HL-60 (cell line): ENCODE measurements around the gene MYH9.

ENCODE experiments used
- DNase-seq, 2 experiments: peaks; one replicate each; pipeline ENCODE4 v3.0.0-alpha.2; 2010 to 2020; ENCODE audit warnings: low read depth in 1 of 2, low spot score in 1 of 2
- H3K27ac ChIP-seq: fragments of 250-450 bp; sonication (Bioruptor Pico); replicated peaks from 2 replicates; pipeline ENCODE4 v1.5.1; 2020; ENCODE audit warnings: mild to moderate bottlenecking, moderate library complexity
- H3K27me3 ChIP-seq: fragments of 250-450 bp; sonication (Bioruptor Pico); 2 replicates; pipeline ENCODE4 v1.5.1; 2021; ENCODE audit warnings: mild to moderate bottlenecking, moderate library complexity; ENCODE audit not compliant: insufficient read depth, poor library complexity, severe bottlenecking
- H3K4me3 ChIP-seq: replicated peaks from 2 replicates; pipeline ENCODE4 v1.5.1; 2011; ENCODE audit warnings: mild to moderate bottlenecking, control low read depth, low read length; ENCODE audit not compliant: insufficient read depth
- CTCF ChIP-seq: IDR thresholded peaks from one replicate; pipeline ENCODE4 v1.5.1; 2011; ENCODE audit warnings: low read length, control low read depth, inconsistent platforms; ENCODE audit not compliant: insufficient read depth
- GABPA ChIP-seq: IDR thresholded peaks from 2 replicates; pipeline ENCODE4 v1.6.1; 2012; ENCODE audit warnings: low read depth
- POLR2AphosphoS5 ChIP-seq: IDR thresholded peaks from 2 replicates; pipeline ENCODE4 v1.6.1; 2012; ENCODE audit warnings: low read depth
- REST ChIP-seq: IDR thresholded peaks from 2 replicates; pipeline ENCODE4 v1.6.1; 2012; ENCODE audit warnings: low read depth; ENCODE audit not compliant: insufficient replicate concordance
- SPI1 ChIP-seq: IDR thresholded peaks from 2 replicates; pipeline ENCODE4 v1.6.1; 2012; ENCODE audit warnings: low read depth, mild to moderate bottlenecking, borderline replicate concordance

MYH9 gene

GRCh38 chr22:36296690-36297089 lies 91.1 kb downstream of the MYH9 start:
- TF ChIP-seq CTCF (no peak), REST (no peak), SPI1 (no peak), GABPA (no peak), POLR2AphosphoS5 (no peak)
- no peak overlapping the region for H3K4me3 ChIP-seq
- no peak overlapping the region for H3K27ac ChIP-seq
- no peak for DNase-seq
- H3K27me3 ChIP-seq = no peaks in the 10 kb centered on the region

- no peak for DNase-seq
- H3K27me3 ChIP-seq = no peaks in the 10 kb centered on the region
- no peak overlapping the region for H3K4me3 ChIP-seq
Measured at GRCh38 chr22:36295247-36295646, 92.5 kb downstream of the MYH9 start.

GRCh38 chr22:36294801-36295200 lies 93.0 kb downstream of the MYH9 start:
- TF ChIP-seq REST (no peak), POLR2AphosphoS5 (no peak), CTCF (no peak), GABPA (no peak), SPI1 (no peak)
- DNase-seq = no peak
- no peak overlapping the region for H3K4me3 ChIP-seq
- no peak overlapping the region for H3K27ac ChIP-seq
- no peaks in the 10 kb centered on the region for H3K27me3 ChIP-seq

More at GRCh38 chr22:36295247-36295646, 92.5 kb downstream of the MYH9 start:
- H3K27ac ChIP-seq = no peak overlapping the region
- TF ChIP-seq SPI1 (no peak), CTCF (no peak), GABPA (no peak), POLR2AphosphoS5 (no peak), REST (no peak)
